Measurements from ENCODE around the gene NUDT5.
A peak's percentile ranks its signal among the peaks of the same experiment; 100 is the strongest.

Gene NUDT5

GRCh38 chr10:12195603-12196506 lies at the start of gene NUDT5, which contains the start of gene CDC123:
Gene NUDT5, minus strand, starts transcription at chr10:12195891. Its CDS starts 9,600 bp downstream, at chr10:12186291.
Gene CDC123, plus strand, starts transcription at chr10:12196188. Its CDS starts 58 bp downstream, at chr10:12196246.
- Histone ChIP-seq H3K36me3 (ENCODE audit: control insufficient read depth, low read length) (peaks cover 58% of the 10 kb centered on the region), H3K27ac (ENCODE audit: low read depth, low read length) (peak within 1 kb of the TSS; percentile 90), H3K9me3 (ENCODE audit: control insufficient read depth, insufficient read depth, low read length) (no peaks in the 10 kb centered on the region), H3K4me3 (ENCODE audit: low read length) (peak within 1 kb of the TSS; percentile 100), H3K4me1 (ENCODE audit: control insufficient read depth, low read length) (peaks cover 32% of the 10 kb centered on the region), H3K79me2 (ENCODE audit: control insufficient read depth, low read length) (peaks cover 97% of the 10 kb centered on the region), H4K20me1 (ENCODE audit: control insufficient read depth, insufficient read depth, low read depth, low read length) (peaks cover 5% of the 10 kb centered on the region; the same call in 1 of the 2 replicates), H3K4me2 (ENCODE audit: low read length) (peak within 1 kb of the TSS; percentile 89), H3K9me2 (replicated peaks; ENCODE audit: control insufficient read depth, low read length) (no peaks in the 10 kb centered on the region), H3K27me3 (ENCODE audit: control insufficient read depth, low read length) (no peaks in the 10 kb centered on the region), H3F3A (ENCODE audit: control insufficient read depth, insufficient read depth) (no peaks in the 10 kb centered on the region; the same call in 1 of the 2 replicates)
- TF ChIP-seq CTCF (IDR thresholded peaks at IDR 0.05; ENCODE audit: low read depth, low read length, poor library complexity, severe bottlenecking): no peak
- no peak for TF ChIP-seq EZH2phosphoT487 (IDR thresholded peaks at IDR 0.05; ENCODE audit: borderline replicate concordance, low read length)

GRCh38 chr10:12243864-12244620 lies 48.4 kb upstream of the NUDT5 start:
- peak overlapping the region; percentile 42 for H3K4me2 ChIP-seq (ENCODE audit: low read length)
- no peaks in the 10 kb centered on the region for H3K9me3 ChIP-seq (ENCODE audit: control insufficient read depth, insufficient read depth, low read length)
- peaks cover 81% of the 10 kb centered on the region for H3K36me3 ChIP-seq (ENCODE audit: control insufficient read depth, low read length)
- H4K20me1 ChIP-seq (ENCODE audit: control insufficient read depth, insufficient read depth, low read depth, low read length): peaks cover 16% of the 10 kb centered on the region; the same call in 1 of the 2 replicates
- TF ChIP-seq CTCF (IDR thresholded peaks at IDR 0.05; ENCODE audit: low read depth, low read length, poor library complexity, severe bottlenecking): no peak
- TF ChIP-seq EZH2phosphoT487 (IDR thresholded peaks at IDR 0.05; ENCODE audit: borderline replicate concordance, low read length): no peak
- H3K27me3 ChIP-seq (ENCODE audit: control insufficient read depth, low read length): no peaks in the 10 kb centered on the region
- peak overlapping the region; percentile 7; the same call in 1 of the 2 replicates for H3K4me3 ChIP-seq (ENCODE audit: low read length)
- H3K9me2 ChIP-seq (replicated peaks; ENCODE audit: control insufficient read depth, low read length): no peaks in the 10 kb centered on the region
- peaks cover 42% of the 10 kb centered on the region for H3K4me1 ChIP-seq (ENCODE audit: control insufficient read depth, low read length)
- H3K27ac ChIP-seq (ENCODE audit: low read depth, low read length): peak overlapping the region; percentile 46
- H3F3A ChIP-seq (ENCODE audit: control insufficient read depth, insufficient read depth): peaks cover 8% of the 10 kb centered on the region; the same call in 1 of the 2 replicates
- H3K79me2 ChIP-seq (ENCODE audit: control insufficient read depth, low read length): peaks cover 22% of the 10 kb centered on the region

GRCh38 chr10:12241810-12242529 lies 46.3 kb upstream of the NUDT5 start:
- TF ChIP-seq CTCF (IDR thresholded peaks at IDR 0.05; ENCODE audit: low read depth, low read length, poor library complexity, severe bottlenecking): no peak

More at GRCh38 chr10:12241810-12242529, 46.3 kb upstream of the NUDT5 start:
- Histone ChIP-seq H3K36me3 (ENCODE audit: control insufficient read depth, low read length) (peaks cover 90% of the 10 kb centered on the region), H3K4me3 (ENCODE audit: low read length) (no peak overlapping the region), H3K27me3 (ENCODE audit: control insufficient read depth, low read length) (no peaks in the 10 kb centered on the region), H3K4me1 (ENCODE audit: control insufficient read depth, low read length) (peaks cover 42% of the 10 kb centered on the region), H3K27ac (ENCODE audit: low read depth, low read length) (no peak overlapping the region), H3K79me2 (ENCODE audit: control insufficient read depth, low read length) (peaks cover 22% of the 10 kb centered on the region), H3K9me3 (ENCODE audit: control insufficient read depth, insufficient read depth, low read length) (no peaks in the 10 kb centered on the region), H3K4me2 (ENCODE audit: low read length) (peak overlapping the region; percentile 42), H3K9me2 (replicated peaks; ENCODE audit: control insufficient read depth, low read length) (no peaks in the 10 kb centered on the region), H3F3A (ENCODE audit: control insufficient read depth, insufficient read depth) (peaks cover 8% of the 10 kb centered on the region; the same call in 1 of the 2 replicates), H4K20me1 (ENCODE audit: control insufficient read depth, insufficient read depth, low read depth, low read length) (peaks cover 16% of the 10 kb centered on the region; the same call in 1 of the 2 replicates)
